IgD-negative memory B cell (primary cell): ENCODE measurements around the gene FEN1. TPM values are rescaled to one million over a fixed set of nuclear protein-coding genes. Genes with fewer than 3 reads are reported as not detected.

ENCODE experiments used
- H3K27ac Mint-ChIP-seq, 3 donors: one replicate each; pipeline ENCODE4 v1.8.0; 2020 to 2022; ENCODE audit warnings: mild to moderate bottlenecking in 3 of 3, mixed read lengths in 3 of 3, moderate library complexity in 1 of 3
- H3K27me3 Mint-ChIP-seq: one replicate; pipeline ENCODE4 v1.8.0; 2021; ENCODE audit warnings: mixed read lengths
- H3K36me3 Mint-ChIP-seq: one replicate; pipeline ENCODE4 v1.8.0; 2020; ENCODE audit warnings: mild to moderate bottlenecking, mixed read lengths
- H3K4me1 Mint-ChIP-seq, 3 donors: one replicate each; pipeline ENCODE4 v1.8.0; 2020 to 2022; ENCODE audit warnings: mixed read lengths in 3 of 3, mild to moderate bottlenecking in 1 of 3
- H3K4me3 Mint-ChIP-seq, 4 donors: one replicate each; pipeline ENCODE4 v1.8.0; 2020 to 2022; ENCODE audit warnings: mild to moderate bottlenecking in 4 of 4, mixed read lengths in 4 of 4, moderate library complexity in 3 of 4
- H3K9me3 Mint-ChIP-seq, 3 donors: one replicate each; pipeline ENCODE4 v1.8.0; 2020 to 2021; ENCODE audit warnings: mixed read lengths in 3 of 3, mild to moderate bottlenecking in 1 of 3
- polyA plus RNA-seq: library from polyadenylated mRNA; unstranded; fragments of 300-500 nt; fragmentation: Illumina TruSeq; gene quantifications from one replicate; pipeline ENCODE4 v1.2.3, GENCODE V29; 2021

The FEN1 gene
- polyA plus RNA-seq, 1 donor from 2014 or later = 12.6 TPM

DNA sequence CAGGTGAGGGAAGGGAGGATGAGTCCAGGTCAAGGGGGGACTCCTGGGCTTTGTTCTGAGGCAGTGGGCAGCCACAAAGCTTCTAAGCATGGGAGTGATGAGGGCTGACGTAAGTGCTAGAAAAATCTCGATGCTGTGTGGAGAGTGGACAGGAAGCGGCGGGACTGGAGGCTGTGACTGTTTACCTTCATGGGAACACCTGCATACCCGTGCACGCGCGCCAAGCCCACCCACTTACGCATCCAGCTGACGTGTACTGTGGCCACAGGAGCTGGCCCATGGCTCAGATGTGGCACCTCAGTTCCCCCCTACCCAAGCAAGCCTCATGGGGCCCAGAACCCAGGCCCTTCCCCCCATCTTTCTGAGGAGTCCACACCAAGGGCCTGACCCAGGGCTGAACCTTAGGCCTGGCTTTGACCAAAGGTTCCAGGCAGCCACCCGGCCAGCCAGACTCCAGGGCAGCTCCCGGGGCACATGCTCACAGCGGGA, 26.3 kb upstream of the FEN1 start:
- no peak overlapping the region for H3K27ac Mint-ChIP-seq
- H3K4me1 Mint-ChIP-seq = no peaks in the 10 kb centered on the region
- H3K4me3 Mint-ChIP-seq = no peak overlapping the region
- no peaks in the 10 kb centered on the region for H3K36me3 Mint-ChIP-seq
- H3K27me3 Mint-ChIP-seq = peaks cover 4% of the 10 kb centered on the region
- no peaks in the 10 kb centered on the region for H3K9me3 Mint-ChIP-seq

DNA sequence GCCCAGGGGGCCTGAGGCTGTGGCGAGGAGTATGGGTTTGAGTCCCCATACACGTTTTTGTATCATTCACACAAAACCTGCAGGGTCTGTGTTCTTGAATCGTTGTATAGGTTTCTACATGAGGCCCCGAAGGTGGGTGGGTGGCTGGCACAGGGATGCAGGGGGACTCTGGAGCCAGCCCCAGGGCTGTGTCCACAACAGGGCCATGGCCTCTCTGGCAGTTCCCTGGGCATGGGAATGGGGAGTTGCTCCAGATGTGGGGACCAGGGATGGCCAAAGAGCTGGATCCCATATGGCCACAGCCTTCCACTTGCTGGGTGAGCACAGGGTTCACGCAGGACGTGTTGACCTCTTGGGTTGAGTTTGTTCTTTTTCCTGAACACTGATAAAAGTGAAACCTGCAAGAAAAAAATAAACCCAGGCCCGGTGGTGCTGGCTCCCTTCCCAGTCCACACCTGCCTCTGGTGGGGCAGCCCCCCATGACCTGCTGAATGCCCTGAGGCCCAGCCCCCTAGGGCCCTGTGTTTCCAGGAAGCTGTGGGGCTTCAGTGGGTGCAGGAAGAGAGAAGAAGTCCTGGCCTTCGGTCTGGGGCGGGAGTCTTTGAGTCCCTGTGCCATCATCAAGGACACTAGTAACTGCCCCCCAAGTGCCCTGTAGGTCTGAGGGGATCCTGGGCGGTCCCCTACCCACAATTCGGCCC, 24.2 kb upstream of the FEN1 start:
- Mint-ChIP-seq H3K4me1 (no peaks in the 10 kb centered on the region), H3K27ac (peak overlapping the region in 1 of 3 donors; percentile 11)

DNA sequence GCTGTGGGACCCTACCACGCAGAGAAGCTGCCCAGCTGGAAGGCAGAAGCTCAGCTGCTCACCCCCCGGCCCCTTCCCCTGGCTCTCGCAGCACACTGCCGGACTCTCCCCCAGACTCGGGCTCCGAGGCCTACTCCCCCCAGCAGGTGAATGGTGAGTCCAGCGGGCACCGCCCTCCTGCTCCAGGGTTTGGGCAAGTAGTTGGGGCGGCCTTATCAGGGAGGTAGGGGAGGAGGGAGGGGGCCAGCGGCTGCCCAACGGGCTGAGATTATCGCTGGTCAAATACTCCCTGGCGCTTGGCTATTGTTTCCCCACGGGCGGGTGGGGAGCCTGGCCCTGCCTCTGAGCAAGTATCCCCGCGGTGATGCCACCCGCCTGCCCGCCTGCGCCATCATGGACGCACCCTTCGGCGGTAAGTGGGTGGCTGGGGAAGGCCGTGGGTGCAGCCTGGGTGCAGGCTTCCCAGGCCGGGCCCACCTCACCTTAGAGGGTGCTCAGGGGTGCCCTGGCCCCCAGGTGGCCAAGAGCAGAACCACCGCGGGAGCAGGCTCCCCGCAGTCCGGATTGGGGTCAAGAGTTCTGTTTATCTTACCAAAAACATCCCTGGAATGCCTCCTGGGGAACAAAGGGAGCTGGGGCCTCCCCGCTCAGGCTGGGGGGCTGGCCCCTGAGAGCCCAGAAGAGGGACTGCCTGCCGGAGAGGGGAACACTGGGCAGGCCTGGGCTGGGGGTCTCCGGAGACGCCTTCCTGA, 23.4 kb upstream of the FEN1 start:
- H3K9me3 Mint-ChIP-seq = no peaks in the 10 kb centered on the region
- peaks cover 1% of the 10 kb centered on the region for H3K27me3 Mint-ChIP-seq
- no peaks in the 10 kb centered on the region for H3K36me3 Mint-ChIP-seq
- H3K27ac Mint-ChIP-seq = no peak overlapping the region
- H3K4me3 Mint-ChIP-seq = peak overlapping the region in 1 of 4 donors; percentile 63
- no peaks in the 10 kb centered on the region for H3K4me1 Mint-ChIP-seq

More for the DNA sequence above, 24.2 kb upstream of the FEN1 start:
- no peaks in the 10 kb centered on the region for H3K9me3 Mint-ChIP-seq
- no peak overlapping the region for H3K4me3 Mint-ChIP-seq
- no peaks in the 10 kb centered on the region for H3K36me3 Mint-ChIP-seq
- no peaks in the 10 kb centered on the region for H3K27me3 Mint-ChIP-seq

DNA sequence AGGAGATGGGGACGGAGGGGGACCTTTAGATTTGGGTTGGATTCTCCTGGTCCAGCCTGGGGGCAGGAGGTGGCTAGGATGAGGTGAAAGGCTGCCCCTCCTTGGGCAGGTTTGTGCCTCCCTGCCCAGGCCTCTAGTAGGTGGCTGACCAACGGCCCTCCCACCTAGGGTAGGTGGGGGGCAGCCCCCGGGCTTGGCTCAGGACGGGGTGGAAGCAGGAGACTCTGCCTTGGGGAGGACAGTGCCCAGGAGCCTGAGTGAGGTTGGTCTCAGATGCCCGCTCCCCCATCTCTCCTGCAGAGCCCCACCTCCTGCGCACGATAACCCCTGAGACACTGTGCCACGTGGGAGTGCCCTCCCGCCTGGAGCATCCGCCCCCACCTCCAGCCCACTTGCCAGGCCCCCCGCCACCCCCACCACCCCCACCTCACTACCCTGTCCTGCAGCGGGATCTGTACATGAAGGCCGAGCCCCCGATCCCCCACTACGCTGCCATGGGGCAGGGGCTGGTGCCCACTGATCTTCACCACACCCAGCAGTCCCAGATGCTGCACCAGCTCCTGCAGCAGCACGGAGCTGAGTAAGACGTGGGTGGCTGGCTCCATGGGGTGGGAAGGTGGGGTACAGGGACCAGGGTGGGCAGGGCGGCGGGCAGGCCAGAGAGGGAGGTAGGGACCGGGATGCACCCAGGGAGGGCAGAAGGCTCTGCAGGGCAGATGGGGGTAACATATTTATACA, 22.6 kb upstream of the FEN1 start:
- peaks cover 4% of the 10 kb centered on the region for H3K27me3 Mint-ChIP-seq
- H3K36me3 Mint-ChIP-seq = no peaks in the 10 kb centered on the region
- no peak overlapping the region for H3K4me3 Mint-ChIP-seq
- no peak overlapping the region for H3K27ac Mint-ChIP-seq
- no peaks in the 10 kb centered on the region for H3K9me3 Mint-ChIP-seq
- no peaks in the 10 kb centered on the region for H3K4me1 Mint-ChIP-seq

DNA sequence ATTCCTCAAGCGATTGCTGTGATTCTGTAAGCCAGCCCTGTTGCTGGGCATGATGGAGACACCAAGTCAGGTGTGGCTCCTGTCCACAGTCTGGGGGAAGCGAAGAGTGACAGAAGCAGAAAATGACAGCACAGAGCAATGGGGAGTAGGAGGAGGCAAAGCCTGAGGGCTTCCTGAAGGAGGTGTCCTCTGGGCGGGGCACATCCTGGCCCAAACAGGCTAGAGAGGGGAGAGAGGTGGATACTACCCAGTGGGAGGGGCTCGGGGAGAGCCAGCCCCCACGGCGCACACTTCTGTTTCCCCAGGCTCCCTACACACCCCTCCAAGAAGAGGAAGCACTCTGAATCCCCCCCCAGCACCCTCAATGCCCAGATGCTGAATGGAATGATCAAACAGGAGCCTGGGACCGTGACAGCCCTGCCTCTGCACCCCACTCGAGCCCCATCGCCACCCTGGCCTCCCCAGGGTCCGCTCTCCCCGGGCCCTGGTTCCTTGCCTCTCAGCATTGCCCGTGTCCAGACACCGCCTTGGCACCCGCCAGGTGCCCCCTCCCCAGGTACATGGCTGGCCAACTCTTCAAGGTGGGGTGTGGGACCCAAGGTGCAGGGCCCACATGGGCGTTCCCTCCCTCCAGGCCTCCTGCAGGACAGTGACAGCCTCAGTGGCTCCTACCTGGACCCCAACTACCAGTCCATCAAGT, 21.4 kb upstream of the FEN1 start:
- H3K4me3 Mint-ChIP-seq = peak overlapping the region in 1 of 4 donors; percentile 5
- no peak overlapping the region for H3K27ac Mint-ChIP-seq
- H3K9me3 Mint-ChIP-seq = no peaks in the 10 kb centered on the region
- peaks cover 0 to 1% (median 0%) of the 10 kb centered on the region in 3 donors for H3K4me1 Mint-ChIP-seq
- peaks cover 1% of the 10 kb centered on the region for H3K36me3 Mint-ChIP-seq
- peaks cover 4% of the 10 kb centered on the region for H3K27me3 Mint-ChIP-seq

DNA sequence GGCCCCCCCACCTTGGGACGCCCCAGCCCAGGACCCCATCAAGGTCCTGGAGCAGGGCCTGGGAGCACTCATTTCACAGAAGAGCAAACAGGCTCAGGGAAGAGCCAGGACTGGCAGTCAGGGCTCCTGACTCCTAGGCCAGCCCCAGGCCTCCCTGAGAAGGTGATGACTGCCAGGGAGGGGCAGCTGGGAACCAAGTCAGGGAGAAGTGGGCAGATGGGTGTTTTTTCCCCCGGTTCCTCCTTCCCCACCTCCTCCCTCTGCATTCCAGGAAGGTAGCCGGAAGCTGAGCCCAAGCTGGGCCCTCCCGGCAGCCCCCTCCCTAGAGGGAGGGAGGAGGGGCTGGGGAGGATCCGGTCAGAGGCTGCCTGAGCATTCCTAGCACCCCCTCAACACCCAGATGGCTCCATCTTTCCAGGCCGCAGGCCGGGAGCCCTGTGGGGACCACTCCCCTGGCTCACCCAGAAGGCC, 20.7 kb upstream of the FEN1 start:
- peaks cover 1% of the 10 kb centered on the region for H3K36me3 Mint-ChIP-seq
- peaks cover 5% of the 10 kb centered on the region for H3K27me3 Mint-ChIP-seq
- H3K4me3 Mint-ChIP-seq = no peak overlapping the region
- H3K9me3 Mint-ChIP-seq = no peaks in the 10 kb centered on the region
- no peak overlapping the region for H3K27ac Mint-ChIP-seq
- H3K4me1 Mint-ChIP-seq = peaks cover 0 to 2% (median 1%) of the 10 kb centered on the region in 3 donors

DNA sequence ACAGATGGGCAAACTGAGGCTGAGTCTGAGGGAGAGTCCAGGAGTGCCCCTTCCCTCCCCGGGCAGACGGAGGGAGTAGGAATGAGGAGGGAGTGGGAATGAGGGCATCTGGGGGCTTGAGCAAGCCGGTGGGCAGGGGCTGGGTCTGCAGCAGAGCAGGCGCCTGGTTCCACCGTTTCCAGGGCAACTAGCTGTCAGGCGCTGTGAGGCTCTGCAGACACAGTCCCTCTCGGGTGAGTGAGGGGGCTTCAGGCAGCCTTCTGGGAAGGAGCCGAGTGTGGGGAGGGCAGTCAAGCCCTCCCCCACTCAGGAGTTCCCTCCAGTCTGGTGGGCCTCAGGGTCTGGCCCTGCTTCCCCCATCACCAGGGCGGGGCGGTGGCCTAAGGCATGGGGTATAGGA, 19.4 kb upstream of the FEN1 start:
- peaks cover 0 to 6% (median 1%) of the 10 kb centered on the region in 3 donors for H3K4me1 Mint-ChIP-seq
- peak overlapping the region in 1 of 3 donors; percentile 76 for H3K27ac Mint-ChIP-seq
- H3K36me3 Mint-ChIP-seq = peaks cover 1% of the 10 kb centered on the region
- no peak overlapping the region for H3K4me3 Mint-ChIP-seq
- no peaks in the 10 kb centered on the region for H3K9me3 Mint-ChIP-seq
- peaks cover 6% of the 10 kb centered on the region for H3K27me3 Mint-ChIP-seq

DNA sequence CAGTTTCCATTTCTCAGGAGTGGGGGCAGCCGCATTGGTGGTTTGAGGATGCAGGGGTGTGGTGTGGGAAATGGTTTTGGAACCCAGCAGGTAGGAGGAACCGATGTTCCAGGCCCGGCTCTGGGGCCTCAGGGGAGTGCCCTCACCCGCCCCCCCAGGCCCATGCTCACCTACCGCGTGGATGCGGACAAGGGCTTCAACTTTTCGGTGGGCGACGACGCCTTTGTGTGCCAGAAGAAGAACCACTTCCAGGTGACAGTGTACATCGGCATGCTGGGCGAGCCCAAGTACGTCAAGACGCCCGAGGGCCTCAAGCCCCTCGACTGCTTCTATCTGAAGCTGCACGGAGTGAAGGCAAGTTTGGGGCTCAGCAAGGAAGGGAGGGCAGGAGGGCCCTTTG, 18.9 kb upstream of the FEN1 start:
- Mint-ChIP-seq H3K27me3 (peaks cover 8% of the 10 kb centered on the region), H3K36me3 (peaks cover 1% of the 10 kb centered on the region), H3K27ac (no peak overlapping the region), H3K4me1 (peaks cover 0 to 6% (median 4%) of the 10 kb centered on the region in 3 donors), H3K9me3 (no peaks in the 10 kb centered on the region), H3K4me3 (no peak overlapping the region)

DNA sequence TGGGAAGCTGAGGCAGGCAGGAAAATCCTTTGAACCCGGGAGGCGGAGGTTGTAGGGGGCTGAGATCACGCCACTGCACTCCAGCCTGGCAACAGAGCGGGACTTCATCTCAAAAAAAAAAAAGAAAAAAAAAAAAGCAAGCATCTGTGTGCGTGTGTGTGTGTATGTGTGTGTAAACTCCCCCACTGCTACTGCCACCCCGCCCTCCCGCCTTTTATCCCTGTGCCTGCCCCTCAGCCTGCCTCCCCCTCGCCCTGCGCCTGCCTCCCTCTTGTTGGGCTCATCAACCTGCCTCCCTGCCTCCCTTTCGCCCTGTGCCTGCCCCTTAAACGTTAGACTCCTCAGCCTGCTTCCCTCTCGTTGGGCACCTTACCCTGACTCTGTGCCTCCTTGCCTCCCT, 18.3 kb upstream of the FEN1 start:
- H3K4me3 Mint-ChIP-seq = peak overlapping the region in 1 of 4 donors; percentile 72

DNA sequence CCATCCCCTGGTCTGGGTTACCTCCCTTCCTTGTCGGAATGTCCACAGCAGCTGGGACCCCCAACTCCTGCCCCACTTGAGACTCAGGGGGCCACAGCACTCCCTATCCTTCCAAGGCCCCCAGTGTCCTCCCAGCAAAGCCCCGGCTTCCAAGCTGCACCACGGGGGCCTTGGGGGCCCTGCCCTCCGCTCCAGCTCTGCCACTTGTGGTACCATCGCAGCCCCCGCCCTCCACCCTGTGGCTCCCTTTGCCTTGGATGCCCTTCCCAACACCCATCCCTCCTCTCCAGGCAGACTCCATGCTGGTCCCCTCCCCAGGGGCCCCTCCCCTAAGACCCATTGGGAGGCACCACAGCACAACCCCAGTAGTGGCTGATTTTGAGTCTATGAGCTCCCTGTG, 17.6 kb upstream of the FEN1 start:
- Mint-ChIP-seq H3K4me3 (no peak overlapping the region), H3K36me3 (peaks cover 1% of the 10 kb centered on the region), H3K27ac (no peak overlapping the region), H3K27me3 (peaks cover 9% of the 10 kb centered on the region), H3K9me3 (no peaks in the 10 kb centered on the region), H3K4me1 (peaks cover 0 to 6% (median 4%) of the 10 kb centered on the region in 3 donors)

More for the DNA sequence above, 18.3 kb upstream of the FEN1 start:
- Mint-ChIP-seq H3K36me3 (peaks cover 1% of the 10 kb centered on the region), H3K27me3 (peaks cover 9% of the 10 kb centered on the region), H3K27ac (no peak overlapping the region), H3K4me1 (peaks cover 0 to 6% (median 4%) of the 10 kb centered on the region in 3 donors), H3K9me3 (no peaks in the 10 kb centered on the region)

DNA sequence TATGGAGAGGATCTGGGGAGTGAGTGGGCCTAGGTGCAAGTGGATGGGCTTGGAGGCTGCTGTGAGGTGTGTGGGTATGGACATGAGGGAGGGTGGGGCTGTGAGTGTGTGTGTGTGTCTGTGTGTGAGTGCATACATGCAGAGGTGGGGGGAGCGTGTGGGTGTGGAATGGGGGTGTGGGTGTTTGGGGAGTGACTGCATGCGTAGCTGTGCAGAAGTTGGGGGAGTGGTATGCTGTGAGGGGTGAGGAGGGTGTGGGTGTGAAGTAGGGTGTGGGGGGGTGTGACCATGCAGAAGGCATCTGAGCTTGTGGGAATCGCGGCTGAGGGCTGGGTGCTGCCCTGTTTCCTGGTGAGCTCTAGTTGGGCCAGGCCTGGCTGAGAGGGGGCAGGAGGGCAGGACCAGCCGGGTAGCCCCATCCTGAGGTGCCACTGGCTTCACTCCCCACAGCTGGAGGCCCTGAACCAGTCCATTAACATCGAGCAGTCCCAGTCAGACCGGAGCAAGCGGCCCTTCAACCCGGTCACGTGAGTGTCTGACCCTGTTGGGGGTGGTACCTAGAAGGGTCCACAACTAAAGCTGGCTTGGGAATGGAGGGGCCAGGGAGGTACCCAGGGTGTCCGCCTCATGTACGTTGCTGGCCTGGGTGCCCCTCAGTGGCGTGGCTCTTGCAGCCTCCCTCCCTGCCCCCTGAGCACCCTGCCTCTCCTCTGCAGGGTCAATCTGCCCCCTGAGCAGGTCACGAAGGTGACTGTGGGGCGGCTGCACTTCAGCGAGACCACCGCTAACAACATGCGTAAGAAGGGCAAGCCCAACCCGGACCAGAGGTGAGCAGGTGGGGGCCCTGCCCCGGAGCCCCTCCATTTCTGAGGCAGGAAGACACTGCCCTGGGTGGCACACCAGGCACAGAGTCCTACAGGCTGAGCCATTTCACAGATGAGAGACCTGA, 16.8 kb upstream of the FEN1 start:
- Mint-ChIP-seq H3K9me3 (no peaks in the 10 kb centered on the region), H3K4me3 (peak overlapping the region in 1 of 4 donors; percentile 73), H3K27me3 (peaks cover 9% of the 10 kb centered on the region), H3K4me1 (peaks cover 0 to 6% (median 4%) of the 10 kb centered on the region in 3 donors), H3K27ac (no peak overlapping the region), H3K36me3 (peaks cover 1% of the 10 kb centered on the region)

DNA sequence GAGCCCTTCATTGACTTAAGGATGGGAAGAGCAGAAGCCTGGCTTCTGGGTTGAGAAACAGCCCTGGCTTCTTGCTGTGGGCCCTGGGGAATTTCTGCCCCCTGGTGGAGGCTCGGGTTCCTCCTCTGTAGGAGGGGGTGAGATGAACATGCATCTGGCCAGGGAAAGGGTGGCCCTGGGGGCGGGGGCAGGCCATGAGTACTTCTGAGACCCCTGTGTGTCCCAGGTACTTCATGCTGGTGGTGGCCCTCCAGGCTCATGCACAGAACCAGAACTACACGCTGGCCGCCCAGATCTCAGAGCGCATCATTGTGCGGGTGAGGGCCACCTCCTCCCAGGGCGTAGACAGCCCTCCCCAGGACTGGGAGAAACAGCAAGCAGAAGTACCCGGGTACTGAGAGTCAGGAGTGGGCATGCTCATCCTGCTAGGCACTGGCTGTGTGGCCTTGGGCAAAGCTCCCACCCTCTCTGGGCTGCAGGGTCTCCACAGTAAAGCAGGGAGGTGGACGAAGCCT, 16.1 kb upstream of the FEN1 start:
- Mint-ChIP-seq H3K4me3 (peak overlapping the region in 3 of 4 donors; percentile 41 to 84 (median 73)), H3K9me3 (no peaks in the 10 kb centered on the region), H3K27me3 (peaks cover 9% of the 10 kb centered on the region), H3K4me1 (peaks cover 0 to 6% (median 4%) of the 10 kb centered on the region in 3 donors), H3K36me3 (peaks cover 1% of the 10 kb centered on the region), H3K27ac (no peak overlapping the region)
